SK-N-MC (cell line): ENCODE results near the gene GEMIN8.

ENCODE experiments used
- DNase-seq: peaks from one replicate; pipeline ENCODE4 v3.0.0-alpha.2; 2011; ENCODE audit warnings: low read depth, low spot score
- H3K27ac ChIP-seq: fragments of 200-600 bp; sonication (generic); 2 replicates; pipeline ENCODE4 v1.5.1; 2016; ENCODE audit warnings: mixed run types
- H3K36me3 ChIP-seq: fragments of 200-600 bp; sonication (generic); 2 replicates; pipeline ENCODE4 v1.6.1; 2017; ENCODE audit warnings: antibody characterized with exemption, low read length, mixed read lengths; ENCODE audit not compliant: insufficient read depth
- H3K4me3 ChIP-seq: fragments of 200-600 bp; sonication (generic); 2 replicates; pipeline ENCODE4 v1.5.1; 2016
- H3K9ac ChIP-seq: fragments of 200-600 bp; sonication (generic); 2 replicates; pipeline ENCODE4 v1.8.0; 2017; ENCODE audit warnings: mixed run types, mixed read lengths; ENCODE audit not compliant: insufficient read length
- H3K9me3 ChIP-seq: fragments of 200-600 bp; sonication (generic); 2 replicates; pipeline ENCODE4 v1.6.1; 2017; ENCODE audit warnings: low read depth, mild to moderate bottlenecking, antibody characterized with exemption, low read length, moderate library complexity, mixed read lengths
- EZH2 ChIP-seq: fragments of 200-600 bp; sonication (generic); IDR thresholded peaks from one replicate; pipeline ENCODE4 v1.6.1; 2017; ENCODE audit warnings: antibody characterized with exemption
- FOXP2 ChIP-seq: optimal IDR thresholded peaks from 2 replicates; pipeline ENCODE3; 2011; ENCODE audit warnings: mild to moderate bottlenecking, moderate library complexity; ENCODE audit not compliant: insufficient read depth; ENCODE audit errors: extremely low read length, control extremely low read depth
- POLR2AphosphoS5 ChIP-seq: IDR thresholded peaks from 2 replicates; pipeline ENCODE4 v1.6.1; 2012; ENCODE audit warnings: mild to moderate bottlenecking, low read depth, low read length, borderline replicate concordance

GEMIN8 gene

DNA sequence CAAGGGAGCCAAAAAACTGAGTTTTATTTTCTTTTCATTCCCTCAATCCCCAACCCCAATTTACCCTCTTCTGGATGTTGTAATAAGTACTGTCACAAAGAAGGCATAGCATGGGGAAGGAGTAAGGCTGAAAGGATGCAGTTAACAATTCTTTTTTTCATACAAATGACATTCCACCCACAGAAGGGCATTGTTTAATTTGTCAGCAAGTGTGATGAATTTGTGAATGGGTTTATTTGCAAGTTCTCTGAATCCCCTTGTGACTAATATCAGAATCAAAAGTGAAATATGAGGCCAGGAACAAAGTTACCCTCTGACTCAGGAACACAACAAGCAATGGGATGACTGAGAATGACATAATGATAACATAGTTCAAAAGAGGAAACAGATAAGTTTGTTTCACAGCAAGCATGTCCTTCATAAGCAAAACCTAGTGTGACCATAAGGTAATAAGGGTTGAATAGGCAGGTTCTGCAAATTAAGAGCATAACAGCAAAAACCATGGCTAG, 2.1 kb downstream of the GEMIN8 start:
- no peak for DNase-seq
- H3K27ac ChIP-seq: no peak overlapping the region

DNA sequence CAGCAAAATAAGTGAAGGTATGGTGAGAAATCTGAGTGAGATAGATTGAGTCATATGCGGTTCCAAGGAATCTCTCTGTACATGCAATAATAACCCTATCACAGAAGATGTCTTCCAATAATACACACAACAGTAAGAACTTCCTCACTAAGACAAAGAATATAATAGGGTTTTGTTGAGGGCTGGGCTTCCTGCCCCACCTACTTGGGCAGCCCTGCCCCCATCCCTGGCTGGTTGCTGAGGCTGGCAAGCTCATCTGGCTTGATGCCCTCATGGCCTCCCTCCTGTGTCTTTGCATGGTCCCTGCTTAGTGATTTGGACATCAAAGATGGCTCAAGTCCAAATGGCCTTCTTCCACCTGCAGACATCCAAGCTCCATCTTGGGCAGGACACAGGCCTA, 2.7 kb downstream of the GEMIN8 start:
- H3K9me3 ChIP-seq: no peaks in the 10 kb centered on the region
- TF ChIP-seq EZH2 (no peak), FOXP2 (no peak), POLR2AphosphoS5 (no peak)
- no peak overlapping the region for H3K4me3 ChIP-seq
- no peaks in the 10 kb centered on the region for H3K36me3 ChIP-seq
- no peak overlapping the region for H3K27ac ChIP-seq
- DNase-seq: no peak
- H3K9ac ChIP-seq: no peak overlapping the region

More for the DNA sequence above, 2.1 kb downstream of the GEMIN8 start:
- H3K36me3 ChIP-seq: no peaks in the 10 kb centered on the region
- no peaks in the 10 kb centered on the region for H3K9me3 ChIP-seq
- no peak overlapping the region for H3K9ac ChIP-seq
- H3K4me3 ChIP-seq: no peak overlapping the region
- TF ChIP-seq EZH2 (no peak), POLR2AphosphoS5 (no peak), FOXP2 (no peak)

DNA sequence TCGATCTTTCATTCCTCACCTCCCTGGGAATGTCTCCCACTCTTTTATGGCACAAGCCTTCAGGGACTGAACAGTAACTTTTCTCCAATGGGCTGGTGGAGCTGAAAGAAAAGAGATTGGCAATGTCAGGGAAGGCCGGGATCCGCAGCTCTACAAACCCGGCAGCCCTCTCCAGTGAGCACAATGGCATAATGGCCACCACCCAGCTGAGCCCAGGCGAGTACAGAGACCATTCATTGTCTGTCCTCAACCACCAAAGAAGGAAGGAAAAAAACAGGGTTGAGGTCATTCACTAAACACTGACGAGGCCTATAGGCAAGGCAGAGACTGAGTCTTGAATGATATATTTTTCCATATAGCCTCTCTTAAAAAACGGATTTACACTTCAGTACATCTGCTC, 3.6 kb downstream of the GEMIN8 start:
- no peak for TF ChIP-seq FOXP2
- TF ChIP-seq POLR2AphosphoS5: no peak
- TF ChIP-seq EZH2: no peak
- no peak overlapping the region for H3K27ac ChIP-seq
- H3K9ac ChIP-seq: no peak overlapping the region
- DNase-seq: no peak
- H3K9me3 ChIP-seq: no peaks in the 10 kb centered on the region
- H3K36me3 ChIP-seq: no peaks in the 10 kb centered on the region
- H3K4me3 ChIP-seq: no peak overlapping the region

DNA sequence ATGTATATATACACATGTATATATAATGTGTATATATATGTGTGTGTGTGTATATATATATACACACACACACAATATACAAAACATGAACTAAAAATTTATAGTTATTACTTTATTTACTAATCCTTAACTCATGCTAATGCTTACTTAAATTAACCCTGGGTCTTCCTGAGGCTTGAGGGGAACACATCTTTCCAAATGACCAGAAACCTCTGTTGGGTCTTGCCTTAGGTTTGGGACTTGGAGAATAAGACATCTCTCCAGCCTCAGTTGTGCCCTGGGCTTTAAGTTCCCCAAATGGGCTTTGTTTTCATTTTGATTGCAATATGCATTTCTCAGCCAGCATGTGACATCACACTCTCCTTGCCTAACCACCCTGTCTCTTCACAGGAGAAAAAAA, 7.7 kb downstream of the GEMIN8 start:
- Histone ChIP-seq H3K9ac (no peak overlapping the region), H3K36me3 (no peaks in the 10 kb centered on the region; the same call in 1 of the 2 replicates), H3K27ac (no peak overlapping the region), H3K4me3 (no peak overlapping the region), H3K9me3 (no peaks in the 10 kb centered on the region)
- TF ChIP-seq EZH2: no peak
- TF ChIP-seq POLR2AphosphoS5: no peak
- TF ChIP-seq FOXP2: no peak
- DNase-seq: no peak

DNA sequence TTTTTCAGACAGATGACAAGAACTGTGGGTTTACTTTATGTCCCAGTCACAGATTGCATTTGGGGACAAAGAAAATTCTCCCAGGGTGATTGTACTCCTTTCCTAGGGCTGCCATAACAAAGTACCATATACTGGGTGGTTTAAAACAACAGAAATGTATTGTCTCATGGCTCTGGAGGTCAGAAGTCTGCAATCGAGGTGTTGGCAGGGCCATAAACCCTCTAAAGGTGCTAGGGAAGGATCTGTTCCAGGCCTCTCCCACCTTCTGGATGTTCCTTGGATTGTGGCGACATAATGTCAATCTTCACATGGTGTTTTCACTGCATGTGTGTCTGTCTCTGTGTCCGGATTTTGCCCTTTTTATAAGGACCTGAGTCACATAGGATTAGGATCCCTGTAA, 12.3 kb downstream of the GEMIN8 start:
- TF ChIP-seq POLR2AphosphoS5 (no peak), EZH2 (no peak), FOXP2 (no peak)

DNA sequence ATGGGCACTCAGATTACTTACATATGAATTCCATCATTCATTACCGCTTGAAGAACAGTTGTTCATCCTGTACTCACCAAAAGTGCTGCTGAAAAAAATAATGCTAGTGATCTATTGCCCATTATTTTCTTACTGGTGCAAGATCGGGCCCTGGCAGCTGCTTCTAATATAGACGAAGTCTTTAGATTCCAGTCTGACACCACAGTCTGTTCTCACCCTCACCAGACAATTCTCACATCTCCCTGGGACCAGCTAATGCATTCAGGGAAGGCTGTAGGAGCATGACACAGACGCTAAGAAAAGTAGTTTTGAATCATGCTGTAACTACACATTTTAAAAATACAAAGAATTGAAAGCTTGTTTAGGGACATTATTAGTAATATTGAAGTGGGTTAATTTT, 13.8 kb downstream of the GEMIN8 start:
- no peak for TF ChIP-seq POLR2AphosphoS5
- TF ChIP-seq FOXP2: no peak
- TF ChIP-seq EZH2: no peak
- Histone ChIP-seq H3K9me3 (no peaks in the 10 kb centered on the region), H3K9ac (no peak overlapping the region), H3K4me3 (no peak overlapping the region), H3K36me3 (no peaks in the 10 kb centered on the region; the same call in 1 of the 2 replicates), H3K27ac (no peak overlapping the region)
- DNase-seq: no peak

More for the DNA sequence above, 12.3 kb downstream of the GEMIN8 start:
- DNase-seq: no peak
- H3K9me3 ChIP-seq: no peaks in the 10 kb centered on the region
- H3K27ac ChIP-seq: no peak overlapping the region
- H3K4me3 ChIP-seq: no peak overlapping the region
- no peaks in the 10 kb centered on the region; the same call in 1 of the 2 replicates for H3K36me3 ChIP-seq
- no peak overlapping the region for H3K9ac ChIP-seq

DNA sequence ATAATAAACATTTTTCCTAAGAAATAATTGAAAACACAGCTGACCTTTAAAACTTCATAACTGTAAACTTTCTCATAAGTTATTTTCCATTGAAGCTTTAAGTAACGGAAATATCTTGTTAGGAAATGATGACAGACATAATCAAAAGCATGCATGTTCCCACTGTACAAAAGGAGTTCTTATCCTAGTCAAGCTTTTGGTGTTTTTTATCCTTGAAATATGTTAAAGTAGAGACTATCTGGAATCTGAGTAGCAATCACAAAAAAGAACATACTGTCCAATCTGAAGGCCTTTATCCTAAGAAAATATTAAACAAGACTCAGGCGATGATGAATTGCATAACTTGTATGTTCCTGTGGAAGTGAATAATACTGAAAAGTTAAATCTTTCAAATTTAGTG, 14.4 kb downstream of the GEMIN8 start:
- no peak overlapping the region for H3K9ac ChIP-seq
- no peak overlapping the region for H3K4me3 ChIP-seq

GRCh38 chrX:14014526-14014925, 15.2 kb downstream of the GEMIN8 start:
- no peak overlapping the region for H3K27ac ChIP-seq
- H3K4me3 ChIP-seq: no peak overlapping the region
- DNase-seq: no peak
- no peak overlapping the region for H3K9ac ChIP-seq
- no peaks in the 10 kb centered on the region; the same call in 1 of the 2 replicates for H3K36me3 ChIP-seq
- H3K9me3 ChIP-seq: no peaks in the 10 kb centered on the region
- TF ChIP-seq EZH2 (no peak), POLR2AphosphoS5 (no peak), FOXP2 (no peak)

More for the DNA sequence above, 14.4 kb downstream of the GEMIN8 start:
- no peak overlapping the region for H3K27ac ChIP-seq
- no peaks in the 10 kb centered on the region; the same call in 1 of the 2 replicates for H3K36me3 ChIP-seq
- no peak for DNase-seq
- no peaks in the 10 kb centered on the region for H3K9me3 ChIP-seq
- no peak for TF ChIP-seq EZH2
- no peak for TF ChIP-seq FOXP2
- no peak for TF ChIP-seq POLR2AphosphoS5

- no peaks in the 10 kb centered on the region; the same call in 1 of the 2 replicates for H3K36me3 ChIP-seq
- H3K27ac ChIP-seq: no peak overlapping the region
- no peaks in the 10 kb centered on the region for H3K9me3 ChIP-seq
- DNase-seq: no peak
- TF ChIP-seq EZH2 (no peak), FOXP2 (no peak), POLR2AphosphoS5 (no peak)
- H3K4me3 ChIP-seq: no peak overlapping the region
- no peak overlapping the region for H3K9ac ChIP-seq
Observed at GRCh38 chrX:14013054-14013453, 16.6 kb downstream of the GEMIN8 start.
